Central memory CD8-positive, alpha-beta T cell (primary cell): Measurements from ENCODE around the gene ZFAND6.
"Not testable (repeated sequence)": the region's sequence is repeated elsewhere in the genome, so short reads cannot be mapped to it uniquely, and the experiment has no call there.

Experiments
- ATAC-seq: fragments of 150-1000 bp; cut with Tn5 transposase; replicated peaks from 2 replicates; pipeline ENCODE4 v1.10.0; 2022; ENCODE audit warnings: mild to moderate bottlenecking, moderate FRiP score, moderate number of reproducible peaks; ENCODE audit not compliant: poor library complexity, severe bottlenecking; ENCODE audit errors: extremely low read depth
- DNase-seq, 2 donors: peaks; one replicate each; pipeline ENCODE4 v3.0.0; 2021; ENCODE audit warnings: low spot score in 2 of 2
- H3K27ac Mint-ChIP-seq: one replicate; pipeline ENCODE4 v1.8.0; 2022; ENCODE audit warnings: low read depth, mild to moderate bottlenecking, moderate library complexity, mixed read lengths
- H3K27me3 Mint-ChIP-seq: one replicate; pipeline ENCODE4 v1.8.0; 2022; ENCODE audit warnings: mixed read lengths
- H3K36me3 Mint-ChIP-seq: one replicate; pipeline ENCODE4 v1.8.0; 2022; ENCODE audit warnings: mild to moderate bottlenecking, moderate library complexity, mixed read lengths; ENCODE audit not compliant: insufficient read depth
- H3K4me1 Mint-ChIP-seq: one replicate; pipeline ENCODE4 v1.8.0; 2022; ENCODE audit warnings: mixed read lengths
- H3K4me3 Mint-ChIP-seq: one replicate; pipeline ENCODE4 v1.8.0; 2022; ENCODE audit warnings: mild to moderate bottlenecking, moderate library complexity, mixed read lengths
- H3K9me3 Mint-ChIP-seq: one replicate; pipeline ENCODE4 v1.8.0; 2022; ENCODE audit warnings: mixed read lengths

The ZFAND6 gene

DNA sequence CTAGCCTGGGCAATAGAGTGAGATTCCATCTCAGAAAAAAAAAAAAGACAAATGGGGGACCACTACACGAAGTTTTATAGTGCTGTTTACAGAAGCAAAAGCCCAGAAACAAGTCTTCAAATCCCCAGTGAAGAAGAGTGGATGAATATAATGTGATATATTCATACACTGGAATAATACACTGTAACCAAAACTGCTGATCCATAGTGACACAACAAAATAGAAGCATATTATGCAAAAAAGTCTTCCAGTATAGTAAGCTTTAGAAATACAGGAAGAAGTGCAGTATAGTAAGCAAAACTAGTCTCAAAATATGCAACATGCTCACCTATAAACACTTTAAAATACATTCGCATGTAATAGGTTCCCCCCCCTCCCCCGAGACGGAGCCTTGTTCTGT lies 81.4 kb downstream of the ZFAND6 start:
- Mint-ChIP-seq H3K9me3 (no peaks in the 10 kb centered on the region), H3K27ac (no peak overlapping the region), H3K4me1 (no peaks in the 10 kb centered on the region), H3K36me3 (peaks cover 12% of the 10 kb centered on the region), H3K4me3 (no peak overlapping the region), H3K27me3 (no peaks in the 10 kb centered on the region)
- no peak for DNase-seq
- no peak for ATAC-seq

DNA sequence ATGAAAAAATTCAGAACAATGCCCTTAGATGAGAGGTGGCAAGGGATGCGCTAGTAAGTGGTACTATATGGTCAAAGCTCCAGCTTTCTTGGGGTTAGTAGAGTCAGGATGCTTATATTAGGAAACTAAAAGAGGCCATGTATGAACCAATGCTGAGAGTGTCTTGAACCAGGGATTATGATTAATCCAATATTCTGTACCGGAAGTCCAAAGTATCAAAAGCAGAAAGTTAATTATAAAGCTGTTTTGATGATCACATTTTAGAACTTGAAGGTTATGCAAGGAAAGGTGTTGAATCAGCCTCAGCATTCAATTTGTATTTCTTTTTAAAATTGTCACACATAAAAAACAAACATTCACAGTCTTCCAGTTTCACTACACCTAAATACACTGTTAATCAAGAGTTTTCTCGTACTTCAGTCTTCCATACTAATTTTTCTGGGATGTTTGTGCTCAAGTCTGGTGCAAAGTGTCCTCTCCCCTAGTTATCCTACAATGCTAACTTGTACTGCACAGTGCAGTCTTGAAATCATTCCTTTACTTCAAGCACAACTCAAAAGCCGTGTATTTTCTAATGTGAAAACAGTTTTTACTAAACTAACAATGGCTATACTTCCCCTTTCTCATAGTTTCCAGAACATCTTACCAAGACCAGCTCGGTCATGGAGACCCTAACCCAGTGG lies 82.6 kb downstream of the ZFAND6 start:
- DNase-seq = no peak
- Mint-ChIP-seq H3K36me3 (peaks cover 10% of the 10 kb centered on the region), H3K9me3 (no peaks in the 10 kb centered on the region), H3K27me3 (no peaks in the 10 kb centered on the region), H3K4me1 (no peaks in the 10 kb centered on the region), H3K27ac (no peak overlapping the region), H3K4me3 (no peak overlapping the region)
- ATAC-seq = no peak

DNA sequence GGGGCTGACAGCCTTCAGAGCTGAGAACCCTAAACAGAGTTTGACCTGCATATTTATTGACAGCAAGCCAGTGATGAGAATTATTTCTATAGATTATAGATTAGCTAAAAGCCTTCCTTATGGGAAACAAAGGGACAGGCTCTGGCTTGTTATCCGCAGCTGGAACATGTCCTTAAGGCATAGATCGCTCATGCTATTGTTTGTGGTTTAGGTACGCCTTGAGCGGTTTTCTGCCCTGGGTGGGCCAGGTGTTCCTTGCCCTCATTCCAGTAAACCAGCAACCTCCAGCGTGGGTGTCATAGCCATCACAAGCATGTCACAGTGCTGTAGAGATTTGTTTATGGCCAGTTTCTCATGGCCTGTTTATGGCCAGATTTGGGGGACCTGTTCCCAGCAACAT lies 83.2 kb downstream of the ZFAND6 start:
- no peaks in the 10 kb centered on the region for H3K9me3 Mint-ChIP-seq
- H3K4me1 Mint-ChIP-seq = no peaks in the 10 kb centered on the region
- no peak overlapping the region for H3K4me3 Mint-ChIP-seq
- DNase-seq (no peak), ATAC-seq (no peak)
- no peak overlapping the region for H3K27ac Mint-ChIP-seq
- H3K27me3 Mint-ChIP-seq = no peaks in the 10 kb centered on the region
- peaks cover 4% of the 10 kb centered on the region for H3K36me3 Mint-ChIP-seq

DNA sequence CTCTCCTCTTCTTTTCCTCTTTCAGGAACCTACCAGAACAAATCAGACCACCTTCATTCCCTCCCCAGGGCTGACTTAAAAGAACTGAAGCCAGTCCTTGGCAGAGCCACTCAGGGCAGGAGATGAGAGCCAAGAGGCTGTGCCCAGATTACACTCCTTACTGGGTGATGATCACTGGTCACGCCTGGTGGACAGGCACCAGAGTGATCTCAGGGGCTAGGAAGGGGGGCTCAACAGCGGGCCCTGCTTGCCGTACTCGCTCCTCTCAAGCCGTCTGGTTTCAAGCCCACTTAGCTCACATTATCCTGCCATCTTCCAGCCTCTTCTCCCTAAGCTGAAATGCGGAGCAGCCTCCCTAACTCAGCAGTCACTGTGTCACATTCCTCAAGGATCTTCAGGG lies 91.7 kb downstream of the ZFAND6 start:
- ATAC-seq (no peak), DNase-seq (no peak)
- Mint-ChIP-seq H3K4me1 (peaks cover 7% of the 10 kb centered on the region), H3K27ac (peak overlapping the region; percentile 69), H3K27me3 (no peaks in the 10 kb centered on the region), H3K36me3 (peaks cover 9% of the 10 kb centered on the region), H3K4me3 (no peak overlapping the region), H3K9me3 (no peaks in the 10 kb centered on the region)

DNA sequence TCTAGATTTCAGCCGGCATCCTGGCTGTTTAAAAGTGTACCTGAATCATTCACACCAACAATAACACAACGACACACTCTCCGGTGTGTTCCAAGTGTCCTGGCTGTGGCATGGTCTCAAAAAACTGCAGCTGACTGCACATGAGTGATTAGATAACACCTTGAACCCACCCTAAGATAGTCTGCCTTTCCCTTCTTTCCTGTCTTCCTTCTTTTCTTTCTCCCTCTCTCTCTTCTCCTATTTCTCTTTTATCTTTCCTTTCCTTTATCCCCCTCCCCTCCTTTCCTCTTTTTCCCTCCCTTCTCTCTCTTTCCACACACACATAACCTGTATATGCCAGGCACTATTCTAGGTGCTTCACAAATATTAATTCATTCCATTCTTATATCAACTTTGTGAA lies 92.1 kb downstream of the ZFAND6 start:
- no peaks in the 10 kb centered on the region for H3K9me3 Mint-ChIP-seq
- H3K27ac Mint-ChIP-seq = peak overlapping the region; percentile 69
- H3K4me1 Mint-ChIP-seq = peaks cover 7% of the 10 kb centered on the region
- H3K36me3 Mint-ChIP-seq = peaks cover 9% of the 10 kb centered on the region
- DNase-seq (no peak), ATAC-seq (no peak)
- H3K4me3 Mint-ChIP-seq = peak overlapping the region; percentile 77
- H3K27me3 Mint-ChIP-seq = no peaks in the 10 kb centered on the region

DNA sequence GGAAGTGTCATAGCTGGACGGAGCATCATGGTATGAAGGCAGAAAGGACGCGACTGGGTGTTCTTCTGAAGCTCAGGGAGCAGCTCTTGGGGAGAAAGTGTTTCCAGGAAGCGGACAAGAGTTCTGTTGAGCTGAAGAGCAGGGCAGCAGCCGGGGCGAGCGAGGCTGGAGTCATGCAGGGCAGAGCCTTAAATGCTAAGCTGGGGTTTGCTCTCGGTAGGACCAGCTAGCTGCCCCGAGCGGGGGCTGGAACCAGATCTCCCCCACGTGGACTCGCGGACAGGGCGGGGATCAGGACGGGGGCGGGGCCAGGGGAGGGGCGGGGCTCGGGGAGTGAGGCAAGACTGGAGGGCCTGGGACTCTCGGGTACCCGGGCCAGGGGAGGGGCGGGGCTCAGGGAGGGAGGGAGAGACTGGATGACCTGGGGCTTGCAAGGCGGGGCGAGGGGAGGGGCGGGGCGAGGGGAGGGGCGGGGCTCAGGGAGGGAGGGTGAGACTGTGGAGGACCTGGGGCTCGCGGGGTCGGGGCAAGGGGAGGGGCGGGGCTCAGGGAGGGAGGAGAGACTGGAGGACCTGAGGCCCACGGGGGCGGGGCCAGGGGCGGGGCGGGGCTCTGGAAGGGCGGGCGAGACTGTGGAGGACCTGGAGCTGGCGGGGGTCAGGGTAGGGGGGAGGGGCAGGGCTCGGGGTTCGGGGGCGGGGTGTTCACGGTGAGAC lies 92.9 kb downstream of the ZFAND6 start:
- ATAC-seq = peak; percentile 64
- DNase-seq = peak; percentile 42 to 45
- H3K4me3 Mint-ChIP-seq = peak overlapping the region; percentile 86
- H3K27me3 Mint-ChIP-seq = no peaks in the 10 kb centered on the region
- H3K27ac Mint-ChIP-seq = peak overlapping the region; percentile 76
- peaks cover 7% of the 10 kb centered on the region for H3K4me1 Mint-ChIP-seq
- peaks cover 9% of the 10 kb centered on the region for H3K36me3 Mint-ChIP-seq
- H3K9me3 Mint-ChIP-seq = no peaks in the 10 kb centered on the region

DNA sequence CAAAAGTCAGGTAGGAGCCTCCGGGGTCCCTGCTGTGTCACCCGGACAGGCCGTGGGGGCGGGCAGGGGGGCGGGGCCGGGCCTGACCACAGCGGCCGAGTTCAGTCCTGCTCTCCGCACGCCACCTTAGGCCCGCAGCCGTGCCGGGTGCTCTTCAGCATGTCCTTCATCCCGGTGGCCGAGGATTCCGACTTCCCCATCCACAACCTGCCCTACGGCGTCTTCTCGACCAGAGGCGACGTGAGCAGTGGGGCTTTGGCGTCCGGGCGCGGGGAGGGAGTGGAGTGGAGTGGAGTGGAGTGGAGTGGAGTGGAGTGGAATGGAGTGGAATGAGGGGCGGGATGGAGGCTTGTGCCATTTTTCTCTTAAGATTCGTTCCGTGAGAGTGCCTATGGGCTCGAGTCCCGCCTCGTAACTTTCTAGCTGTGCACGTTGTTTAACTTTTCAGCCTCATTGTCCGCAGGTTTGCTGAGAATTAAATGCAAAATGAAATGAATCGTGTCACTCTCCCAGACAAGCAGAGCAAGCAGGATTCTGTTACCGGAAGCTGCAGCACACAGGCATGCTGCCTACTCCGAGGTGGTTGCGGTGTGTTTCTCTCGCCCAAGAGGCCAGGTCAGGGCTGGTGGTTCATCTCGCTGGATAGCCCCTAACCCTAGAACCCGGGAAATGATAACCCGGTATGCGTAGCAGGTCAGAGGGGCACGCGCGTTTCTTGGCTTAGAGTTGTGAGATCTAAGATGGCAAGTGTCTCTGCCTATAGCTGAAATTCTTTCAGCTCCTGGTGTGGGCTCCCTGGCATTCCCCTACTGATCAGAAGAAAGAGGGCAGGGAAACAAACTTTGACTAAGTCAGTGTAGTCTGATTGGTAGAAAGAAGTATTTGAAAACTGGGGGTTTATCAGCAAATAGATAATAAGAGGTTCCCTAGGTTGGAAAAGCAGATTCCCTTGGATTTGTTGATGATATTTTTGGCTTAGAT lies 93.7 kb downstream of the ZFAND6 start, which contains the start of gene FAH:
Gene FAH, plus strand, starts transcription at position 104 of the 981 bp plus-strand sequence. Its CDS starts 56 bp downstream, at position 160.
- H3K27ac Mint-ChIP-seq = peak within 1 kb of the TSS; percentile 76
- H3K4me3 Mint-ChIP-seq = peak within 1 kb of the TSS; percentile 86
- DNase-seq (peak; percentile 19 to 27), ATAC-seq (peak; percentile 56)
- no peaks in the 10 kb centered on the region for H3K27me3 Mint-ChIP-seq
- peaks cover 7% of the 10 kb centered on the region for H3K4me1 Mint-ChIP-seq
- H3K36me3 Mint-ChIP-seq = peaks cover 6% of the 10 kb centered on the region
- H3K9me3 Mint-ChIP-seq = no peaks in the 10 kb centered on the region

DNA sequence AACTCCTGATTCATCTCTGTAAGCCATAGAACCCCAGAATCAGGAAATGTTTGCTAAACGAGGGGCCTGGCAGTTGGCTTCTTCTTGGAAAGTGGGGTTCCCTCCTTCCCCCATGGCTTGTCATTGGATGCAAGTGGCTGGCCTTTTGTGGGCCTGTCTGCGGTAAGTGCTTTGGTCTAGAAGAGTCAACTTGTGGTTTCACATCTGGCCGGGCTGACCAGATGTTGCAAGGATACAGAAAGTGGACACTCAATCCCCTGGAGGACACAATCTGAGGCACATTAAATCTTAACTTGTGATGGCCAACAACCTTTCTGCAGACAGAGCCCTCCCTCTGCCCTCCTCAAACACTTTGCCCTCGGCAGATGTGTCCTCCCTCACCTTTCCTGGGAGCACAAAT lies 94.4 kb downstream of the ZFAND6 start:
- Mint-ChIP-seq H3K36me3 (peaks cover 6% of the 10 kb centered on the region), H3K27ac (no peak overlapping the region), H3K4me3 (peak overlapping the region; percentile 86), H3K9me3 (no peaks in the 10 kb centered on the region), H3K4me1 (peaks cover 7% of the 10 kb centered on the region), H3K27me3 (no peaks in the 10 kb centered on the region)
- ATAC-seq (no peak), DNase-seq (no peak)

DNA sequence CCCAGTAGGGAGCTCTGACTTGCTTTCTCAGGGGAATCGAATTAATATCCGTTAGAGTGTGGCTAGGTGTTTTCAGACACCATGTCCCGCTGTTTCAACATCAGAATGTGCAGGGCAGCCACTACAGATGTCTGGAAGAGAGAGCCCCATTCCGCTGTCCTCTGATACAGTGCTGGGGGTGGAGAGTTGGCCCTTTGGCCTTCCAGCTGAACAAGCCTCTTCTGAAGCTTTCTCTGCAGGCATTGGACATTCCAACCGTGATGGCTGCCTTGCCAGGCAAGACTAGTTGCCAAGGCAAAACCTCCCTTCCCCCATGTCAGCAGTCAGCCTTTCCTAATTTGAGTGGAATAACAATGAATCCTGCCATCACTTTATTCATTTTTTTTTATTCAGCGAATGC lies 94.9 kb downstream of the ZFAND6 start:
- H3K27ac Mint-ChIP-seq = no peak overlapping the region
- H3K4me1 Mint-ChIP-seq = peaks cover 10% of the 10 kb centered on the region
- DNase-seq = no peak
- H3K36me3 Mint-ChIP-seq = peaks cover 6% of the 10 kb centered on the region
- H3K4me3 Mint-ChIP-seq = peak overlapping the region; percentile 32
- no peak for ATAC-seq
- H3K27me3 Mint-ChIP-seq = no peaks in the 10 kb centered on the region
- no peaks in the 10 kb centered on the region for H3K9me3 Mint-ChIP-seq

DNA sequence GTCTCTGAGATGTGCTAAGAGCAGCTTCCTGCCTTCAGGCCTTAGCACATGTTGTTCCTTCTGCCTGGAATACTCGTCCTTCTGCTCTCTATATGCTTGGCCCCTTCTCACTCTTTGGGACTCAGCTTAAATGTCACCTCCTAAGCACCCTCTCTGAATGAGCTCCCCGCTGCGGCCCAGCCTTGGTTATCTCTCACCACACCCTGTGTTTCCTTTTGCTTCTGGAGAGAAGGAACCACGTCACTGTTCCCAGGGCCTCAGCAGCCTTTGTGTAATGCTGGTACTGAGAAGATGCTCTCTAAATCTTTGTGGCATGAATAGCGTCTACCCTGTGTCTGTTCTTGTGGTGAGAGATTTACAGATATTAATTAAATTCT lies 95.5 kb downstream of the ZFAND6 start:
- peaks cover 15% of the 10 kb centered on the region for H3K4me1 Mint-ChIP-seq
- ATAC-seq (no peak), DNase-seq (no peak)
- peaks cover 6% of the 10 kb centered on the region for H3K36me3 Mint-ChIP-seq
- H3K27me3 Mint-ChIP-seq = no peaks in the 10 kb centered on the region
- peak overlapping the region; percentile 32 for H3K4me3 Mint-ChIP-seq
- no peaks in the 10 kb centered on the region for H3K9me3 Mint-ChIP-seq
- H3K27ac Mint-ChIP-seq = no peak overlapping the region

DNA sequence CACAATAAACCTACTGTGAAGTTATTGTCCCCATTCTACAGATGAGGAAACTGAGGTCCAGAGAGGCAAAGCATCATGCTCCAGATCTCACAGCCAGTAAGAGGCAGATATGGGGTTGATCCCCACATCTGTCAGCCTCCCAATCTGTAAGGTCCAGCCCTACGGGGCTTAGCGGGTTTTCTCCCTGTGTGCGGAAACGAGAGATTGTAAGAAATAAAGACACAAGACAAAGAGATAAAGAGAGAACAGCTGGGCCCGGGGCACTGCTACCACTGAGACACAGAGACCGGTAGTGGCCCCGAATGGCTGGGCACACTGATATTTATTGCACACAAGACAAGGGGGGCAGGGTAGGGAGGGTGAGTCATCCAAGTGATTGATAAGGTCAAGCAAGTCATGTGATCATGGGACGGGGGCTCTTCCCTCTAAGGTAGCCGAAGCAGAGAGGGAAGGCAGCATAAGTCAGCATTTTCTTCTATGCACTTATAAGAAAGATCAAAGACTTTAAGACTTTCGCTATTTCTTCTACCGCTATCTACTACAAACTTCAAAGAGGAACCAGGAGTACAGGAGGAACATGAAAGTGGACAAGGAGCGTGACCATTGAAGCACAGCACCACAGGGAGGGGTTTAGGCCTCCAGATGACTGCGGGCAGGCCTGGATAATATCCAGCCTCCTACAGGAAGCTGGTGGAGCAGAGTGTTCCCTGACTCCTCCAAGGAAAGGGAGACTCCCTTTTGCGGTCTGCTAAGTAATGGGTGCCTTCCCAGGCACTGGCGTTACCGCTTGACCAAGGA lies 96.1 kb downstream of the ZFAND6 start:
- H3K27ac Mint-ChIP-seq, DNase-seq, H3K4me3 Mint-ChIP-seq, H3K27me3 Mint-ChIP-seq, ATAC-seq, H3K36me3 Mint-ChIP-seq, H3K9me3 Mint-ChIP-seq: not testable (repeated sequence)
- peaks cover 18% of the 10 kb centered on the region for H3K4me1 Mint-ChIP-seq
